Measurements from ENCODE around the gene C16orf89.

DNA sequence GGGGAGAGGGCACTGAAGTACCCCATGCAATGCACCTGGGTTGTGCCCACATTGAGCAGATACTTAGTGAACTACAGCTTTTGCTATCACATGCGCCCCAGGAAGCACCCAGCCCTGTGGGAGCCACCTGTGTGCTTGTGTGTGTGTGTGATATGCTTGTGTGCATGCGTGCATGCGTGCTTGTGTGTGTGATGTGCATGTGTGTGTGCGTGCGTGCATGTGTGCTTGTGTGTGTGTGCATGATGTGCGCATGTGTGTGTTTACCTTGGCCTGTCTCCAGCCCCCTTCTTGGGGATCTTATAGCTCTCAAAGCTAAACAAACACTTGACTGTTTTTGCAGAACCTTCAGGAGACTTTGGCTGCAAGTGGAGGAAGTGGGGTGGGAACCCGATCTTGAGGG lies 841 bp downstream of the C16orf89 start:
- TF ChIP-seq, protein P1, sequence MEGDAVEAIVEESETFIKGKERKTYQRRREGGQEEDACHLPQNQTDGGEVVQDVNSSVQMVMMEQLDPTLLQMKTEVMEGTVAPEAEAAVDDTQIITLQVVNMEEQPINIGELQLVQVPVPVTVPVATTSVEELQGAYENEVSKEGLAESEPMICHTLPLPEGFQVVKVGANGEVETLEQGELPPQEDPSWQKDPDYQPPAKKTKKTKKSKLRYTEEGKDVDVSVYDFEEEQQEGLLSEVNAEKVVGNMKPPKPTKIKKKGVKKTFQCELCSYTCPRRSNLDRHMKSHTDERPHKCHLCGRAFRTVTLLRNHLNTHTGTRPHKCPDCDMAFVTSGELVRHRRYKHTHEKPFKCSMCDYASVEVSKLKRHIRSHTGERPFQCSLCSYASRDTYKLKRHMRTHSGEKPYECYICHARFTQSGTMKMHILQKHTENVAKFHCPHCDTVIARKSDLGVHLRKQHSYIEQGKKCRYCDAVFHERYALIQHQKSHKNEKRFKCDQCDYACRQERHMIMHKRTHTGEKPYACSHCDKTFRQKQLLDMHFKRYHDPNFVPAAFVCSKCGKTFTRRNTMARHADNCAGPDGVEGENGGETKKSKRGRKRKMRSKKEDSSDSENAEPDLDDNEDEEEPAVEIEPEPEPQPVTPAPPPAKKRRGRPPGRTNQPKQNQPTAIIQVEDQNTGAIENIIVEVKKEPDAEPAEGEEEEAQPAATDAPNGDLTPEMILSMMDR (conservative IDR thresholded peaks at IDR 0.05; ENCODE audit: low read depth, low read length) = no peak
- no peak for TF ChIP-seq EZH2 (IDR thresholded peaks at IDR 0.05; ENCODE audit: borderline replicate concordance, low read depth, low read length, poor library complexity, severe bottlenecking)

Measured in A673 (cell line).